Measurements from ENCODE around the gene ZNF174. TPM values are rescaled to one million over a fixed set of nuclear protein-coding genes. Genes with fewer than 3 reads are reported as not detected.

ZNF174 gene
- total and polyA plus RNA-seq, 2 of the 8 experiments (the other 6 are each of a cell fraction or from before 2014, with no cell fraction given) = 9.1 to 12.7 TPM

- no peak for TF ChIP-seq MAFK (IDR thresholded peaks at IDR 0.05; ENCODE audit: low read depth, low read length)
- TF ChIP-seq CHD1 (IDR thresholded peaks at IDR 0.05; ENCODE audit: low read depth, low read length) = no peak
- no peak for TF ChIP-seq TCF12 (IDR thresholded peaks at IDR 0.05; ENCODE audit: low read depth, low read length)
- TF ChIP-seq RNF2 (IDR thresholded peaks at IDR 0.05; ENCODE audit: borderline replicate concordance, low read depth, low read length, missing control alignments, poor library complexity, severe bottlenecking) = no peak
Observed at GRCh38 chr16:3431779-3432219, 30.8 kb downstream of the ZNF174 start (continued).

Data from H1 (cell line).